Measurements from ENCODE around the gene AKAP13.

The AKAP13 gene

GRCh38 chr15:85545185-85545584 lies 164.8 kb downstream of the AKAP13 start:
- DNase-seq, result no peak

DNA sequence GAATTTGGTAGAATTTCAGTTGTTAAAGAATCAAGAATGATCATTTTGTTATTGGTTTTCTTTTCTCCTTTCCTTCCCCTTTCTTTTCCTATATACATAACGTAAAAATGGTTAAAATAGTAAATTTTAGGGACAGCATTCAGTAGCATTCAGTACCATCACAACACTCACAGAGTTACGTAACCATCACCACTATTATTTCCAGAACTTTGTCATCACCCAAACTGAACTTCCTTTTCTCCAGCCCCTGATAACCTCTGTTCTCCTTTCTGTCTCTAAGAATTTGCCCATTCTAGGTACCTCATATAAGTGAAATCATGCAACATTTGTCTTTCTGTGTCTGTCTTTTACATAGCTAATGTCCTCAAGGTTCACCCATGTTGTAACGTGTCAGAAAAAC lies 165.3 kb downstream of the AKAP13 start:
- DNase-seq, result no peak

DNA sequence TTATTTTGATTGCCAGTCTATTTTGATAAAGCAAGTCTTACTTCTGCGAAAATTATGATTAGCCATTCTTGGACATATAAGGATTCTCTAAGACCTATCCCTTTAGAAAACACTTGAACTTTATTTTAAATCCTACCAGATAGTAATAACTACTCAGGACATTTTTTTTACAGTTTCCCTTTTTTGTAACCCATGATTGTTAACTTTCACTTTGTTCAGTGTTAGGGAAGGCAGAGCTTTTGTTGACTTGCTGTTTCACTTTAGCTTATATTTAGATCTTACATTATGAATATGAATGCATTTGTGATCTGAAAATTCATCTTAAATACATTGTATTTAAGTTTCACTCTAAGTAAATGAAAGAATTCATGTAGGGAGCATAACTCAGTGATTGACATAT lies 167.0 kb downstream of the AKAP13 start:
- no peak for DNase-seq

DNA sequence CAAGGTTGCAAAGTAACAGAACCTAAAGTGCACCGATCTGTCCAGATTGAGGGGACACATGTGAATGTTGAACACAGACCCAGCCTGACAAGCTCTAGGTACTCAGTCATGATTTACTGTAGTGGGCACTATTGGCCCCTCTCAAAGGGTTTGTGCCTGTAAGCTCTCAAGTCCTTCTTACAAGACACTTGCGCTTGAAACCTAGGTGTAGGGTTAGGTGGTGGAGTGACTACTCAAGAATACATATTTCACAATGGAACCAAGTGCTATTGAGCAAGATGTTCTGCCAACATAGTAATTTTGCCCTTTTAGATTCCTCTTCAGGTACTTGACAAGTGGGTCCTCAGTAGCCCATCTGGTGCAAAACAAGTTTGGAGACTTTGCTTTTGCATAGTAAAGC lies 169.9 kb downstream of the AKAP13 start:
- DNase-seq, result no peak

GRCh38 chr15:85551221-85551832 lies 170.9 kb downstream of the AKAP13 start:
- no peak for DNase-seq

DNA sequence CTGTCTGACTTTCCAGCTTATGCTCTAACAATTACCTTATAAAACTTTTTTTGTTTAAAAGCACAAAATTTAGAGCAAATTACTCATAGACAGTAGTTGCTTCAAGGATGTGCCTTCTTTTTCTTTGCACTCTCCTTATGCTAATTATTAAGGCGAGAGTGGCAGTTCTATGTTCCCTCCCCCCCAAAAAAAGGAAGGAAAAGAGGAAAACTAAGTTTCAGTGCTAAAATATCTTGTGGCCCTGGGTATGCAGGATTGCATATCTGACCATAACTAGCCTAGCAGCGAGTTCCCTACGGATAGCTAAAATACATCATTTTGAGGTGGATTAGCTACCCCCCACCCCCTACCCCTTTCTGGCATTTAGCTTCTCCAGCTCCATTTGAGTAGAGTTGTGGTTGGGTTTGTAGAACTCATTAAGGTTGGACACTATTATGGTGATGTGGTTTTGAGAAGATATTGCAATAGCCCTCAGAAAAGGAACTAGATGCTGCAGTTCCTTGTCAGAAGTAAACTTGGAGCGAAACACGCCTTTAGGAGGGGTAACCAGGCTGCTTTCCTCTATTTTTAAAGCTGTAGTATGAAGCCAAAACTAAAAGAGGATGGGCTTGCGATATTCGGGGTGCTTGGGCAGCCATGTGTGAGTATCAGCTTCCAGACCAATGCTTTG lies 174.6 kb downstream of the AKAP13 start:
- no peak for DNase-seq

- DNase-seq, result no peak
These were observed 175.6 kb downstream of the AKAP13 start for GRCh38 chr15:85555875-85556617.

GRCh38 chr15:85556618-85556895 lies 176.2 kb downstream of the AKAP13 start:
- no peak for DNase-seq

DNA sequence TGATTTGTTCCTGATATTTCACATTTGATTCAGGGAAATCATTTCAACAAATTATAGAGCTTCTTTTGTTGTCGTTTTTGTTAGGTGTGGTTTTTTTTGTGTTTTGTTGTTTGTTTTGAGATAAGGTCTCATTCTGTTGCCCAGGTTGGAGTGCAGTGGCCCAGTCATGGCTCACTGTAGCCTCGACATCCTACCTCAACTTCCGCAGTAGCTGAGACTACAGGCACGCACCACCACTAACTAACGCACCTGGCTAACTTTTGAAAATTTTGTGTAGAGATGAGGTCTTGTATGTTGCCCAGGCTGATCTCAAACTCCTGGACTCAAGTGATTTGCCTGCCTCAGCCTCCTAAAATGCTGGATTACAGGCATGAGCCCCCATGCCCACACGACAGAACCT lies 177.0 kb downstream of the AKAP13 start:
- no peak for DNase-seq

- no peak for DNase-seq
These were observed 178.4 kb downstream of the AKAP13 start for GRCh38 chr15:85558848-85559247.

- DNase-seq, result no peak
These were observed 179.1 kb downstream of the AKAP13 start for GRCh38 chr15:85559530-85559929.

GRCh38 chr15:85562824-85563223 lies 182.4 kb downstream of the AKAP13 start:
- DNase-seq, result no peak

- no peak for DNase-seq
These were observed 182.9 kb downstream of the AKAP13 start for GRCh38 chr15:85563328-85563727.

DNA sequence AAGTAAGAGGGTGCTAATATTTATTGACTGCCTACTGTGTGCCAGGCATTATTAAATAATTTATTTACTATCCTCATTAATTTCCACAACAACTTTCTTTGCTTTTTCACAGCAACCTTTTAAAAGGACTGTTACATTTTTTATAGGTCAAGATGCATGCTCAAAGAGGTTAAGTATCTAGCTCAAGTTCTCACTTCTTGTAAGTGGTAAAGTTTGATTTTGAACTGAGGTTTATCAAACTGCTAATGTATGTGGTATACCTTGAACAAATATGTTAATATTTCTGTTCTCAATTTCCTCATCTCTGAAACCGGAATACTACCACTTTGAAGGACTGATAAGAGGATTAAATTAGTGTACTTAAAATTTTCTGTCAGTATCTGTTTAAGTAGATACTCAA lies 183.3 kb downstream of the AKAP13 start:
- no peak for DNase-seq

DNA sequence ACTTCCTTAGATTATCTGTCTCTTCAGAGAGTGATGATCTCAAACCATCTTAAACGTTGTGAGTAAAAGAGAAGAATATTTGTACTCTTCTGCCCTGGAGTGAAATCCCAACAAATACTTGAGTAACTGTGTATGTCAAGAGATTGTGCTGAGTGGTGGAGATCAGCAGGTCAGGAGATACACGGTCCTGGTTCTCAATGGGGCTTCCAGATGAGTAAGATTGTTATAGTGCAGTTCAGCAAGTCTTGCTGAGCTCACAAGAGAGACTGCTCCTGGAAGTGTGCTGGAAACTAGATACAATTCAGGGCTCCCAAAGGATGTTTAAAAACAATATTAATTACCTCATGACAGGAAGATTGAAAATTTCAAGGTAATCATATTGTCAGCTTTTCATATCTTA lies 184.3 kb downstream of the AKAP13 start:
- DNase-seq, result no peak

DNA sequence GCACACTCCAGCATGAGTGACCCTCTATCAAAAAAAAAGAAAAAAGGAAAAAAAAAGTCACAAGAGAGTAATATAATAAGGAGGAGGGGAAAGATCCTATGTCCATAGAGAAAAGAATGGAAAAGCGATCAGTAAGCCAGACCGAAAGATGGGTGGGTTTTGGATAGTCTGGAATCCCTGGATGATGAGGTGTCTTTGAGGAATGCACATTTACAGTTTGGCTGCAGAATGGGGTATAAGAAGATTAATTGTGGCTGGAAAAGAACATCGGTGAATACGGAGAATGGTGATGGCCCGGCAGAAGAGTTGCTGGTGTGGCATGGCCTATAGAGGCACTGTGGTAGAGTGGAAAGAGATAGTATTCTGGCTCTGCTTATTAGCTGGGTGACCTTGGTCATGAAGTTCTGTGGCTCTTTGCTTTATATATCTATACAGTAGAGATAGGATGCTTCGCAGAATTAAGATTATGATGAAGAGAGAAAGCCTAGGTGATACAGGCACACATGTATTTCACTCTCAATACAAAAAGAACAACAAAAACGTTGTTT lies 187.9 kb downstream of the AKAP13 start:
- no peak for DNase-seq

GRCh38 chr15:85570336-85570735 lies 189.9 kb downstream of the AKAP13 start:
- no peak for DNase-seq

DNA sequence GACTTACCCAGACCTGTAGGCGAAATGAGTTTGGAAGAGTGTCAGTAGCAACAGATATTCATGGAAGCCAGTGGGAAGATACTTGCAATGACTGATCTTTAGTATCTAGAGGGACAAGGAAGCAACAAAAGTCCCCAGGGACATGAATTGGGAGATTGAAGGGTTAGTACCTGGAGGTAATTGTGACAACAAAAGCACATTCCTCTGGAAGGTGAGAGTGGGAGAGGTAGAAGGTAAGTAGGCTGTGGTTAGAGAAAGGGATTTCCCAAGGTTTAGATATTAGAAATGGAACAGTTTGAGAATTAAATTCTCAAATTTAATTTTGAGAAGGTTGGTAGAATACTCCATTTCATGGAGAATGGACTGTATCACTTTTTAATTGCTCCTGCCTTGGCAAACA lies 191.4 kb downstream of the AKAP13 start:
- DNase-seq, result no peak

DNA sequence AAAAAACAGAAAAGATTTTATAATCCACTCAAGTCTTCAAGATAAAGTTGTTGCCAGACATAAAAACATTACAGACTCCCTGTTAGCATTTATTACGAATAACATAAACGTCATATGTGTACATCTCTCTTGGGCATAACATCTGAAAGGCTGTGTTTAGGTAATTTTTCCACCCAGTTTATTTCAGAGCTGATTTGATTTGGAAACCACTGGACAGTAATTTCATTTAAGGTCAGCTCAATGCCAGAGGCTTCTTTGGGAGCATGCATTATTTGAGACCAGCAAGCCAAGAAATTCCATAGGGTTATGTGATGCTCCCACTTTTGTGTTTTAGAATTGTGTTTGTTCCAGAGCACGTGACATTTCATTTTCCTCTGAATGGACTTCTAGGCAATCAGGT lies 196.0 kb downstream of the AKAP13 start:
- DNase-seq, result no peak

GRCh38 chr15:85578941-85579701 lies 198.7 kb downstream of the AKAP13 start:
- DNase-seq, result no peak

GRCh38 chr15:85579957-85580694 lies 199.7 kb downstream of the AKAP13 start:
- no peak for DNase-seq

- peak; percentile 34 for DNase-seq
These were observed 200.5 kb downstream of the AKAP13 start for GRCh38 chr15:85580879-85581278.

GRCh38 chr15:85581495-85581894 lies 201.1 kb downstream of the AKAP13 start:
- DNase-seq, result peak; percentile 41

Measured in activated CD4-positive, alpha-beta T cell treated with anti-CD3 and anti-CD28 coated beads, Interleukin-2, amount 50 U/mL, for 1 hour (primary cell).